Activated naive CD8-positive, alpha-beta T cell treated with anti-CD3 and anti-CD28 coated beads, Interleukin-2, amount 10 ng/mL, durations not matched to agents 7 days and 5 days (primary cell): ENCODE measurements around the gene PLXNB2. TPM values are rescaled to one million over a fixed set of nuclear protein-coding genes. Genes with fewer than 3 reads are reported as not detected.

Source experiments
- ATAC-seq: fragments of 150-1000 bp; cut with Tn5 transposase; one replicate; pipeline ENCODE4 v1.10.0; 2021; ENCODE audit warnings: low read depth, moderate library complexity
- POLR2A ChIA-PET: fragments of 350-600 bp; sonication (Branson Sonifier 250); formaldehyde crosslinking; loops from one replicate; lab custom pipeline; 2021; ENCODE audit warnings: antibody characterized with exemption; lab: Charles Lee
- DNase-seq: peaks from one replicate; pipeline ENCODE4 v3.0.0; 2021
- H3K27ac Mint-ChIP-seq: one replicate; pipeline ENCODE4 v1.8.0; 2022; ENCODE audit warnings: mild to moderate bottlenecking, mixed read lengths
- H3K27me3 Mint-ChIP-seq: one replicate; pipeline ENCODE4 v1.8.0; 2022; ENCODE audit warnings: mild to moderate bottlenecking, moderate library complexity, mixed read lengths
- H3K36me3 Mint-ChIP-seq: one replicate; pipeline ENCODE4 v1.8.0; 2021; ENCODE audit warnings: mild to moderate bottlenecking, mixed read lengths
- H3K4me1 Mint-ChIP-seq: one replicate; pipeline ENCODE4 v1.8.0; 2021; ENCODE audit warnings: mixed read lengths
- H3K4me3 Mint-ChIP-seq: one replicate; pipeline ENCODE4 v1.8.0; 2022; ENCODE audit warnings: mild to moderate bottlenecking, moderate library complexity, mixed read lengths
- H3K9me3 Mint-ChIP-seq: one replicate; pipeline ENCODE4 v1.8.0; 2021; ENCODE audit warnings: mixed read lengths
- total RNA-seq, 2 experiments: library from RNA; stranded (reverse); gene quantifications; one replicate each; pipeline ENCODE4 v1.2.3, GENCODE V29; 2021

PLXNB2 gene
- 10 to 100 TPM; 43.0 to 45.8 TPM for total RNA-seq

- peak; percentile 71 for DNase-seq
- H3K9me3 Mint-ChIP-seq: no peaks in the 10 kb centered on the region
- no peak within 1 kb of the TSS for H3K27ac Mint-ChIP-seq
- H3K4me3 Mint-ChIP-seq: peak within 1 kb of the TSS; percentile 47
- peaks cover 10% of the 10 kb centered on the region for H3K27me3 Mint-ChIP-seq
- peak; percentile 50 for ATAC-seq
- POLR2A ChIA-PET: interaction anchor here (0.6 to 6.0 kb wide), 5 partner anchors 8 to 259 kb away, joined by 3 to 51 read pairs (median 4); no protein-coding TSS in a partner anchor
- H3K36me3 Mint-ChIP-seq: no peaks in the 10 kb centered on the region
- peaks cover 10% of the 10 kb centered on the region for H3K4me1 Mint-ChIP-seq
Measured at GRCh38 chr22:50306753-50307749, at the start of gene PLXNB2. PLXNB2 (minus strand) TSS chr22:50307646; CDS start chr22:50290584, 17,062 bp downstream.

GRCh38 chr22:50357222-50357621, 49.8 kb upstream of the PLXNB2 start:
- peaks cover 31% of the 10 kb centered on the region for H3K4me1 Mint-ChIP-seq
- no peak for DNase-seq
- no peak for ATAC-seq
- peak overlapping the region; percentile 53 for H3K4me3 Mint-ChIP-seq
- no peaks in the 10 kb centered on the region for H3K27me3 Mint-ChIP-seq
- peaks cover 19% of the 10 kb centered on the region for H3K36me3 Mint-ChIP-seq
- POLR2A ChIA-PET: interaction anchor here (0.6 kb wide), 1 partner anchor 8 kb away, joined by 6 read pairs; no protein-coding TSS in a partner anchor
- no peaks in the 10 kb centered on the region for H3K9me3 Mint-ChIP-seq
- peak overlapping the region; percentile 78 for H3K27ac Mint-ChIP-seq

DNA sequence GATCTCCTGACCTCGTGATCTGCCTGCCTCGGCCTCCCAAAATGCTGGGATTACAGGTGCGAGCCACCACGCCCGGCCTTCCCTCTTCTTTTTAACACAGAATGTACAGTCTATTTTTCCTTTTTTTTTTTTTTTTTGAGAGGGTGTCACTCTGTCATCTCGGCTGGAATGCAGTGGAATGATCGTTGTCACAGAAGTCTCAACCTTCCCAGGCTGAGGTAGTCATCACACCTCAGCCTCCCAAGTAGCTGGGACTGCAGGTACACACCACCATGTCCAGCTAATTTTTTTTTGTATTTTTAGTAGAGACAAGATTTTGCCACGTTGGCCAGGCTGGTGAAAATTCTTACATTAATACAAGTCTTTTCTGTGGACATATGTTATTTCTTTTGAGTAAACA, 48.7 kb upstream of the PLXNB2 start:
- no peak overlapping the region for H3K27ac Mint-ChIP-seq
- H3K4me3 Mint-ChIP-seq: no peak overlapping the region
- H3K4me1 Mint-ChIP-seq: peaks cover 21% of the 10 kb centered on the region
- ATAC-seq (no peak), DNase-seq (no peak)
- POLR2A ChIA-PET: interaction anchor here (0.7 to 1.0 kb wide), 2 partner anchors 15 to 235 kb away, joined by 3 read pairs; no protein-coding TSS in a partner anchor
- peaks cover 12% of the 10 kb centered on the region for H3K36me3 Mint-ChIP-seq
- H3K9me3 Mint-ChIP-seq: no peaks in the 10 kb centered on the region
- H3K27me3 Mint-ChIP-seq: no peaks in the 10 kb centered on the region

DNA sequence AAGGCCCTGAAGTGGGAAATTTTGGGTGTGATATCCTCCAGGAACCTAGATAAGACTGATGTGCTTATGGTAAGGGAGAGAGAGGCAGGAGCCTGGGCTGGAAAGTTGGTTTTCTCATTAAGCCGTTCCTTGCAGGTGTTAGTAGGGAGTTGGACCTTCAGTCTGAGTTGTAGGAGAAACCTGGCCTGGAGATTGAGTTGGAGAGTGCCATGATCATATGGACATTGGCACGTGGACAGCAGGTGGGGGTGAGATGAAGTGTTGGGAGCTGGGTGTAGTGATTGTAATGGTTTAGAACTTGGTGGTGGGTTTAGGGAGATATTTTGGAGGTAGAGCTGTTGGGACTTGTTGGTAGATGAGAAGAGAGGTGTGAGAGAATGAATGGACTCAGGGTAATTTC, 40.6 kb upstream of the PLXNB2 start:
- ATAC-seq (no peak), DNase-seq (no peak)
- Mint-ChIP-seq H3K9me3 (no peaks in the 10 kb centered on the region), H3K4me1 (no peaks in the 10 kb centered on the region), H3K36me3 (peaks cover 2% of the 10 kb centered on the region), H3K27ac (no peak overlapping the region), H3K27me3 (no peaks in the 10 kb centered on the region), H3K4me3 (no peak overlapping the region)
- POLR2A ChIA-PET: no interaction called here

GRCh38 chr22:50347157-50347556, 39.7 kb upstream of the PLXNB2 start:
- POLR2A ChIA-PET: no interaction called here
- peaks cover 4% of the 10 kb centered on the region for H3K4me1 Mint-ChIP-seq
- DNase-seq (no peak), ATAC-seq (no peak)
- no peaks in the 10 kb centered on the region for H3K27me3 Mint-ChIP-seq
- H3K9me3 Mint-ChIP-seq: no peaks in the 10 kb centered on the region
- H3K27ac Mint-ChIP-seq: no peak overlapping the region
- H3K36me3 Mint-ChIP-seq: peaks cover 2% of the 10 kb centered on the region
- H3K4me3 Mint-ChIP-seq: no peak overlapping the region

DNA sequence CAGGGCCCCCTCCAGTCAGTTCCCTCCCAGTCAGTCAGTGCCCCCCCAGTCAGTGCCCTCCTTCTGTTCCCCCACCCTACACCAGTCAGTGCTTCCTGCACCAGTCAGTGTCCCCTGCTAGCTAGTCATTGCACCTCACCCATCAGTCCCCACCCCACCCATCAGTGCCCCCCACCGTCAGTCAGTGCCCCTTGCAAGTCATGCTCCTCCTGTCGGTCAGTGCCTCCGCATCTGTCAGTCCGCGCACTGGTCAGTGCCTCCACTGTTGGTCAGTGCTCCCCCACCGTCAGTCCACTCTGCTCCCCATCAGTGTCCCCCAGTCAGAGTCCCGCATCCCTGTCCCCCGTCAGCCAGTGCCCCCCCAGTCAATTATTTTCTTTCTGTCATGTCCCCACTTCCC, 39.0 kb upstream of the PLXNB2 start:
- Mint-ChIP-seq H3K27me3 (no peaks in the 10 kb centered on the region), H3K9me3 (no peaks in the 10 kb centered on the region), H3K36me3 (peaks cover 2% of the 10 kb centered on the region), H3K27ac (no peak overlapping the region), H3K4me1 (peaks cover 6% of the 10 kb centered on the region), H3K4me3 (no peak overlapping the region)
- ATAC-seq (no peak), DNase-seq (no peak)
- POLR2A ChIA-PET: no interaction called here

GRCh38 chr22:50343541-50343935, 36.1 kb upstream of the PLXNB2 start:
- Mint-ChIP-seq H3K4me3 (peak overlapping the region; percentile 73), H3K27ac (peak overlapping the region; percentile 73), H3K4me1 (peaks cover 9% of the 10 kb centered on the region), H3K9me3 (no peaks in the 10 kb centered on the region), H3K36me3 (no peaks in the 10 kb centered on the region), H3K27me3 (no peaks in the 10 kb centered on the region)
- ATAC-seq (peak; percentile 13), DNase-seq (no peak)
- POLR2A ChIA-PET: interaction anchor here (0.7 to 1.0 kb wide), 2 partner anchors 17 to 99 kb away, joined by 3 to 4 read pairs; partner anchors contain the start of gene TUBGCP6

DNA sequence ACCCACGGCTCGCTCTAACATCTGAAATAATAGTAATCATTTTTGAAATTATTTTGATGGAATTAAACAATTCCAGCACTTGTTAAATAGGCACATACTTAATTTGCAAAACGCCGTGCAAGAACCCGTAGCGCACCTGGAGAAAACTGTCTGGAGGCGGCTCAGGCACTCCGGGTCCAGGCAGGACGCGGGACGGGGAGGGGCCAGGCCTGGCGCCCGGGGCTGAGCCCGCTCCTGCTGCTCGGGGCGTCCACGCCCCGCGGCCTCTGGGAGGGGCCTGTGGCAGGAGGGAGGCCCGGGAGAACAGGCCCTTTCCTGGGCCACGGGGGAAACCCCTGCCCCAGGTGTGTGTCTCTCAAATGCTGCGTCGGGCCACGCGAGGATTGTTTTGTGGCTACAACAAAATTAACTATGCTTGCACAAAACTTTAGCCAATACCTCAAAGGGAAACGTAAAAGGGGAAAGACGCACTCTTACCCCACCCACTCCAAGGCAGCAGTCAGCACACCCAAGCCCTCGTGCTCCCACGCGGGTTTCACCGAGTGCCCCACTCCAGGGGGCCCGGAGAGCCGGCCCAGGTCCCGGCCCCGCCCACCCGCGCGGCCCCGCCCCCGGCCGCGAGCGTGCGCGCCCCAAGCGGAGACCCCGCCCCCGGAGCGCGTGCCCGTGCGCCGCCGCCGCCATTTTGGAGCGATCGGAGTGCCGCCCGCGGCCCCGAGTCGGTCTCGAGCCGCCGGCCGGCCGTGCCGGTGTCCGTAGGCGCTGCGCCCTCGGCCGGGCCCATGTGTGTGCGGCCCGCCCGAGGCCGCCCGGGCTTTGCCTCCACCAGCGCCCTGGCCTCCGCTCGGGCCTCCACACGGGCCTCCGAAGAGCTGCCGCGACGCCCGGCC, 35.5 kb upstream of the PLXNB2 start, which contains the start of gene PPP6R2:
Gene PPP6R2 (plus strand): TSS at position 677 of the 890 bp plus-strand sequence. CDS start 50,582 bp downstream, outside the sequence.
- POLR2A ChIA-PET: interaction anchor here (0.7 to 1.5 kb wide), 7 partner anchors 15 to 182 kb away, joined by 3 to 6 read pairs (median 4); partner anchors contain the start of genes SCO2 and TUBGCP6
- peak; percentile 82 for ATAC-seq
- Mint-ChIP-seq H3K36me3 (no peaks in the 10 kb centered on the region), H3K4me3 (peak within 1 kb of the TSS; percentile 82), H3K27ac (peak within 1 kb of the TSS; percentile 88), H3K9me3 (no peaks in the 10 kb centered on the region), H3K4me1 (peaks cover 9% of the 10 kb centered on the region), H3K27me3 (no peaks in the 10 kb centered on the region)
- DNase-seq: peak; percentile 97

DNA sequence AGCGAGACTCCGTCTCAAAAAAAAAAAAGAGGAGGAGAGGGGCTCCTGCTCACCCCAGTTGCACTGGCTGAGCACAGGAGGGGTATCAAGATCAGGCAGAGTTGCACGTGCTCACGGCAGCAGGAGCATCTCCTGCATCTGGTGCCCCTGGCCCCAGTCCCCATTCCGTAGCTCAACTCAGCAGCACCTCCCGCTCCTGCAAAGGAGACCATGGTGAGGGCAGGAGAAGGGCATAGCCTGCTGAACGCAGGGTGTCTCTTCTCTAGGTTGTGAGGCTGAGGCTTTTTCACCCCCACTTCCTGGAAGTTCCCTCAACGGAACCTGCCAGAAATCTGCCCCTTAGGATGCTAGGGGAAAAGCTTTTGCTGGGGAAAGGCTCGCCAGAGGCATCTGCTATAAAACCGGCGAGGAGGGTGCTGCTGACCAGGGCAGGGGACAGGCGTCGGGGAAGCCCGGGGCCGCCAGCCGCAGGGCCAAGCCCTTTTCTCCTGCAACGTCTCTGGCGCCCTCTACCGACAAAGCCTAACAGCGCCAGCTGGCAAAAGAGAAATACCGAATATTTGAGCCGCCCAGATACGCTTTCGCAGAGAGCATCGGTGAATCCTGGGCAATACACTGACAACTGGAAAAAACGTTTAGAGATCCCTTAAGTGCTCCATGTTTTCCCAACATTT, 34.7 kb upstream of the PLXNB2 start:
- POLR2A ChIA-PET: interaction anchor here (0.5 to 1.6 kb wide), 15 partner anchors 11 to 279 kb away, joined by 3 to 6 read pairs (median 4); partner anchors contain the start of genes HDAC10 and SCO2
- H3K27ac Mint-ChIP-seq: peak overlapping the region; percentile 88
- DNase-seq (peak; percentile 90), ATAC-seq (peak; percentile 55)
- H3K9me3 Mint-ChIP-seq: no peaks in the 10 kb centered on the region
- peak overlapping the region; percentile 82 for H3K4me3 Mint-ChIP-seq
- H3K4me1 Mint-ChIP-seq: peaks cover 9% of the 10 kb centered on the region
- no peaks in the 10 kb centered on the region for H3K36me3 Mint-ChIP-seq
- no peaks in the 10 kb centered on the region for H3K27me3 Mint-ChIP-seq

DNA sequence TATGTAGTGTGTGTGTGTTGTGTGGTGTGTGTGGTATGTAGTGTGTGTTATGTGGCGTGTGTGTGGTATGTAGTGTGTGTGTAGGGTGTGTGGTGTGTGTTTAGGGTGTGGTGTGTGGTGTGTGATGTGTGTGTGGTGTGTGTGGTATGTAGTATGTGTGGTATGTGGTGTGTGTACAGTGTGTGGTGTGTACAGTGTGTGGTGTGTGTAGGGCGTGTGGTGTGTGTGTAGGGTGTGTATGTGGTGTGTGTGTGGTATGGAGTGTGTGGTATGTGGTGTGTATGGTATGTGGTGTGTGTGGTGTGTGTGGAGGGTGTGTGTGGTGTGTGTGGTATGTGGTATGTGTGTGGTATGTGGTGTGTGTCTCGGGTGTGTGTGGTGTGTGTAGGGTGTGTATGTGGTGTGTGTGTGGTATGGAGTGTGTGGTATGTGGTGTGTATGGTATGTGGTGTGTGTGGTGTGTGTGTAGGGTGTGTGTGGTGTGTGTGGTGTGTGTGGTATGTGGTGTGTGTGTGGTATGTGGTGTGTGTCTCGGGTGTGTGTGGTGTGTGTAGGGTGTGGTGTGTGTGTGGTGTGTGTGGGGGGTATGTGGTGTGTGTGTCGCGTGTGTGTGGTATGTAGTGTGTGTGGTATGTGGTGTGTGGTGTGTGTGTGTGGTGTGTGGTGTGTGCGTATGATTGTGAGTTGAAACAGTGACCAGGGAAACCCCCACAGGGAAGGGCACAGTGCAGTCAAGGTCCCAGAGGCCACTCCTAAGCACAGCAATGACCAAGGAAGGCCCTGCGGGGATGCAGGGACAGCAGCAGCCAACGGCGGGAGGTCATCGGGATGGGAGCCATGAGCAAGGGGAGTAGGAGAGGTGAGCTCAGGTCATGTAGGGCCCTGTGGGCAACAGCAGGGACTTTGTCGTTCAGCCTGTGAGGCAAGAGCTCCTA, 32.8 kb upstream of the PLXNB2 start:
- no peaks in the 10 kb centered on the region for H3K36me3 Mint-ChIP-seq
- no peak overlapping the region for H3K27ac Mint-ChIP-seq
- H3K4me1 Mint-ChIP-seq: peaks cover 9% of the 10 kb centered on the region
- no peak for ATAC-seq
- H3K4me3 Mint-ChIP-seq: no peak overlapping the region
- peak; percentile 51 for DNase-seq
- POLR2A ChIA-PET: interaction anchor here (1.6 kb wide), 1 partner anchor 64 kb away, joined by 4 read pairs; no protein-coding TSS in a partner anchor
- H3K27me3 Mint-ChIP-seq: no peaks in the 10 kb centered on the region
- no peaks in the 10 kb centered on the region for H3K9me3 Mint-ChIP-seq

GRCh38 chr22:50338860-50339462, 31.5 kb upstream of the PLXNB2 start:
- DNase-seq (peak; percentile 36), ATAC-seq (no peak)
- POLR2A ChIA-PET: no interaction called here
- no peak overlapping the region for H3K4me3 Mint-ChIP-seq
- peaks cover 9% of the 10 kb centered on the region for H3K4me1 Mint-ChIP-seq
- no peaks in the 10 kb centered on the region for H3K27me3 Mint-ChIP-seq
- no peaks in the 10 kb centered on the region for H3K9me3 Mint-ChIP-seq
- H3K27ac Mint-ChIP-seq: no peak overlapping the region
- H3K36me3 Mint-ChIP-seq: no peaks in the 10 kb centered on the region
